SU-DHL-6 (cell line): ENCODE results near the gene UROC1.

Experiments used
- EZH2phosphoT487 ChIP-seq: fragments of 200-600 bp; sonication (generic), shearing (Covaris generic); conservative IDR thresholded peaks from 2 replicates; pipeline ENCODE4 v1.6.1; 2018; ENCODE audit warnings: mild to moderate bottlenecking, antibody characterized with exemption, low read length, moderate library complexity, mixed read lengths
- TF ChIP-seq, protein P1 (sequence below): fragments of 200-600 bp; sonication (generic); IDR thresholded peaks from one replicate; pipeline ENCODE4 v1.5.1; 2017; ENCODE audit warnings: antibody characterized with exemption, mild to moderate bottlenecking, low read length, moderate library complexity; ENCODE audit not compliant: insufficient read depth, poor library complexity, severe bottlenecking

DNA sequence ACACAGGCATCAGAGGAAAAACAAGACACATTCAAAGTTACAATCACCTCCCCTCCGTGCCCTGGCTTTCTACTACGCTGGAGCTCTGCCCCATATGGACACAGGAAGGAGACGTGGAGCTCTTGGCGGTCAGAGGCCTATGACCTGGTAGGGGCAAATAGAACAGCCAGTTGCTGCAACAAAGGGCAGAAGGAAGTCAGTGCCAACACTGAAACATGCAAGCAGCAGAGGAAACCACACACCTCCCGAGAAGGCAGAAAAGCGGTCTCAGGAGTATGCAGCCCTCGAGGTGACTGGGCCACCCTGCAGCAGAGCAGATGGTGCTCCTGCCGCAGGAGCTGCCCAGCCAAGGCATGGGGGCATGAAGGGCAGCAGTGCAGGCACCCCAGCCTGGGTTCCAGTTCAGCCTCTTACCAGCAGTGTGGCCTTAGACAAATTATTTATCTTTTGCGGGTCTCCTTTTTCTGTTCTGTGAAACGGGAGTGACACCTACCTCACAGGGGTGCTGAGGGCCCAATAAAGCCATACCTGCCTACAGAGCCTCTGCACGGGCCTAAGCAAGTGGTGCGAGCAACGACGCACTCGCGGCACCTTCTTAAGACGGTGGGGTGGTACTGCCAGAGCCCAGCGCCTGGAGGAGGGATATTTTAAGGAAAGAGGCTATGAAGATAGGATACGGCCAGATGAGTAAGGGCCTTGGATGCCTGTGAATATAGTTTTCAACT, 50.5 kb downstream of the UROC1 start:
- TF ChIP-seq, protein P1, sequence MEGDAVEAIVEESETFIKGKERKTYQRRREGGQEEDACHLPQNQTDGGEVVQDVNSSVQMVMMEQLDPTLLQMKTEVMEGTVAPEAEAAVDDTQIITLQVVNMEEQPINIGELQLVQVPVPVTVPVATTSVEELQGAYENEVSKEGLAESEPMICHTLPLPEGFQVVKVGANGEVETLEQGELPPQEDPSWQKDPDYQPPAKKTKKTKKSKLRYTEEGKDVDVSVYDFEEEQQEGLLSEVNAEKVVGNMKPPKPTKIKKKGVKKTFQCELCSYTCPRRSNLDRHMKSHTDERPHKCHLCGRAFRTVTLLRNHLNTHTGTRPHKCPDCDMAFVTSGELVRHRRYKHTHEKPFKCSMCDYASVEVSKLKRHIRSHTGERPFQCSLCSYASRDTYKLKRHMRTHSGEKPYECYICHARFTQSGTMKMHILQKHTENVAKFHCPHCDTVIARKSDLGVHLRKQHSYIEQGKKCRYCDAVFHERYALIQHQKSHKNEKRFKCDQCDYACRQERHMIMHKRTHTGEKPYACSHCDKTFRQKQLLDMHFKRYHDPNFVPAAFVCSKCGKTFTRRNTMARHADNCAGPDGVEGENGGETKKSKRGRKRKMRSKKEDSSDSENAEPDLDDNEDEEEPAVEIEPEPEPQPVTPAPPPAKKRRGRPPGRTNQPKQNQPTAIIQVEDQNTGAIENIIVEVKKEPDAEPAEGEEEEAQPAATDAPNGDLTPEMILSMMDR = no peak
- TF ChIP-seq EZH2phosphoT487 = no peak
